HG02970 (cell line): ENCODE results near the gene SRRM2.
A peak's percentile ranks its signal among the peaks of the same experiment; 100 is the strongest.

Experiments
- ATAC-seq: cut with Tn5 transposase; IDR thresholded peaks from one replicate; pipeline ENCODE4 v1.9.1; 2021; ENCODE audit warnings: mild to moderate bottlenecking, moderate library complexity, moderate number of reproducible peaks; ENCODE audit not compliant: unreplicated experiment, low FRiP score

SRRM2 gene

DNA sequence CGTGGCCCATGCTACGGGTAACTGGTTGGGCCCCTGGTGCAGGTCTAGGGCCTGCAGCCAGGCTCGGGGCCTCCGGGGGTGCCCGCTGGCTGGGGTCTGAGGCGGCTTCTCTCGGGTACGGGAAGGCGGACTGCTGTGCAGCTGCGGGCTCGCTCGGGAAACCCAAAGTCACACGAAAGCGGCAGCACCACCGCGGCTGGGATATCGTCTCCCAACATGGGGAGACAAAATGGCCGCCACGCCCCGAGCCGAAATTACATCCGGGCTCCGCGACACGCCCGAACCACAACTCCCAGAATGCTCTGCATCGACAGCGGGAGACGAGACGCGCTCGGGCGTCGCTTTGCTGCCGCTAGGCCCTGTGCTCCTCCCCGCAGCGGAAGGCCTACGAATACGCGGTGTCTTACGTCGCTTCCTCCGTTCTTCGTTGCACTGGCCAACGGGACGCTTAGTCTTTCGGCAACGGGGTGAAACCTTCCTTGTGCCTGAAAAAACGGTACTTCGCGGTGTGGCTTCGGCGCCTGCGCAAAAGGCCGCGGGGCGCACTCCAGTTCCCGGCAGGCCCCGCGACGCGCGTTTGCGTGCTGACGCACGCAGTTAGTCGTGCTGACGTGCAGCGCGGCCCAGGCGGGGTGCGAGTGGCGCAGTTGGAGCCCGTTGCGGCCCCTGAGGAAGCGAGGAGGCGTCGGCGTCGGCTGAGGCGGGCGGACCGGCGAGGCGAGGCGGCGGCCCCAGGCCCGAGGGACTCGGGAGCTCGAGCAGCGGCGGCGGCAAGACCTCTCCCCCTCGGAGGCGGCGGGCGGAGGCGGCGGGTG lies at the start of gene SRRM2:
Gene SRRM2 (plus strand): TSS at position 604 of the 815 bp plus-strand sequence. CDS start 3,727 bp downstream, outside the sequence.
- peak; percentile 87 for ATAC-seq

- no peak for ATAC-seq
Observed at GRCh38 chr16:2702871-2703745, 49.3 kb upstream of the SRRM2 start.

GRCh38 chr16:2704166-2704982 lies 48.1 kb upstream of the SRRM2 start:
- ATAC-seq: no peak

DNA sequence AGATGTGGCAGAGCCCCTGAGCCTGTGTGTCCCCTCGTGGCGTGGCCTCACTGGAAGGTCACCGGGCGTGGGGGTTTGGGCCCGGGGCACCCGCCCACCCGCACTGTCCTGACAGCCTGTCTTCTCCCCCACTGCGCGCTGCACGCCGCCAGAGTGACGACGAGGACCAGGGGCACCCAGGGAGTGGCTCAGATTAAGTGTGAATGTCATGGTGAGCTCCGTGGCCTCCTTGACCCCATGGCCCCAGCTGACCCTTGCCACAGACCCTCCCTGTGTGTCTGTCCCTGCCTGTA lies 47.5 kb upstream of the SRRM2 start:
- no peak for ATAC-seq

GRCh38 chr16:2705351-2705750 lies 47.1 kb upstream of the SRRM2 start:
- ATAC-seq: no peak

- no peak for ATAC-seq
Observed at GRCh38 chr16:2706085-2706484, 46.4 kb upstream of the SRRM2 start.

GRCh38 chr16:2706611-2707311 lies 45.7 kb upstream of the SRRM2 start:
- no peak for ATAC-seq

GRCh38 chr16:2707368-2708289 lies 44.8 kb upstream of the SRRM2 start:
- ATAC-seq: no peak

DNA sequence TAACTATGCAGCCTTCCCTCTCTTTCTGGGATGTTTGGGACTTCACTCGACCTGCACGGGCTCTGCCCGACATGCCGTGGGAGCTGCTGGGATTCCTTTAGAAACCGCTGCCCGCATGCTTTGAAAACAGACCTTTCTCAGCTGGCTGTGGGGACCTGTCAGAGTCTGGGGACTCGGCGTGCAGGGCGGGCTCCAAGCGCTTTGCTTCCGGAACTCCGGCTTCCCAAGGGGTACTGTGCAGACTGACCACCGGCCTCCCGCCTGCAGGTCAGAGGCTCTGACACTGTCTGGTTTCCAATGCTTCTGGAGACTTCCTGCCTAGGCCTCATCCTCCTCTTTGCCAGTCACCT lies 44.2 kb upstream of the SRRM2 start:
- no peak for ATAC-seq

DNA sequence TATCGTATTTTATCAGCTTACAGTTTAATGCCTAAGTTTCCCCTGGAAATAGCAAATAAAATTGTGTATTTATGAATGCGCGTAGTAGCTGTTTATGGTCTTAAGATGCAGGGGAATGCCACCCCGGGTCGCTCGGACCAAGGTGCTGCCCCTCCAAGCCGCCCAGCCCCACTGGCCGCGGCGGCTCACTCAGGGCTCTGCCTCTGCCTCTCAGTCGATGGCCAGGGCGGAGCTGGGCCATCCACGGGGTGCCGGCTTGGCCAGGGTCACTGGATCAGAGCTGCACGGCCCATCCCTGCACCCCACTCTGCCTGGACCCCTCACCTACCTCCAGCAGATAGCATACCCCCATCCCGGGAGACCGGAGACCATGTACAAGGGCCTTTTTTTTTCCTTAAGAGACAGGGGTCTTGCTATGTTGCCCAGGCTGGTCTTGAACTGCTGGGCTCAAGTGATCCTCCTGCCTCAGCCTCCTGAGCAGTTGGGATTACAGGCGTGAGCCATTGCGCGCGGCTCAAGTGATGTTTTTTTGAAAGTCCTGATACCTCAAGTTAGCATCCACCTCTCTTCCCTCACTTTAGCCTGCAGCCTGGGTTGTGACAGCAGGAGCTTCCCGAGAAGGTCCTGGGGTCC lies 43.4 kb upstream of the SRRM2 start:
- no peak for ATAC-seq

GRCh38 chr16:2709588-2709984 lies 42.9 kb upstream of the SRRM2 start:
- ATAC-seq: no peak

- ATAC-seq: no peak
Observed at GRCh38 chr16:2710021-2710710, 42.3 kb upstream of the SRRM2 start.

- no peak for ATAC-seq
Observed at GRCh38 chr16:2710711-2711231, 41.7 kb upstream of the SRRM2 start.

GRCh38 chr16:2711370-2712062 lies 40.9 kb upstream of the SRRM2 start:
- ATAC-seq: no peak

- no peak for ATAC-seq
Observed at GRCh38 chr16:2712063-2712441, 40.4 kb upstream of the SRRM2 start.

DNA sequence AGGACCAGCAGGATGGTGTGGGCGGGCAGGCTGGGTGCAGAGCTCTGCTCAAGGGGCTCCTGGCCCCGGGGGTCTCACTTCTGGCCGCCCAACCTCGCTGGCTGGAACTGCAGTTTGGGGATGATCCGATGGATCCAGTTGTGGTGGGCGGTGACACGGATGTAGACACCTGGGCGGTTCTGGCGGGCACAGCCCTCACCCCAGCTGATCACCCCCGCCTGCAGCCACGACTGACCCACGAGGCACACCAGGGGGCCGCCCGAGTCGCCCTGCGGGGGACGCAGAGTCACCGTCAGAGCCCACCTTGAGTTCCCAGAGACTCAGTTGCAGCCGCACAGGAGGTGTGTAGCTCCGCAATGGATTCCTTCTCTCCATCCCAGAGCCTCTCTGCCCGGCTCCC lies 39.9 kb upstream of the SRRM2 start:
- no peak for ATAC-seq

GRCh38 chr16:2713523-2713922 lies 38.9 kb upstream of the SRRM2 start:
- no peak for ATAC-seq
